Hematopoietic multipotent progenitor cell treated with erythropoietin and hydrocortisone succinate and interleukin-3 and kit ligand, for 15 days (in vitro differentiated cells): ENCODE measurements around the gene IMP3.

Experiments
- DNase-seq: peaks from one replicate; pipeline ENCODE4 v3.0.0-alpha.2; 2015; ENCODE audit warnings: low spot score

The IMP3 gene

GRCh38 chr15:75672646-75673425 is 32.8 kb upstream of the IMP3 start:
- DNase-seq = no peak

GRCh38 chr15:75671730-75672602 is 31.9 kb upstream of the IMP3 start:
- DNase-seq = no peak

- no peak for DNase-seq
Observed at GRCh38 chr15:75669879-75670212, 29.8 kb upstream of the IMP3 start.

DNA sequence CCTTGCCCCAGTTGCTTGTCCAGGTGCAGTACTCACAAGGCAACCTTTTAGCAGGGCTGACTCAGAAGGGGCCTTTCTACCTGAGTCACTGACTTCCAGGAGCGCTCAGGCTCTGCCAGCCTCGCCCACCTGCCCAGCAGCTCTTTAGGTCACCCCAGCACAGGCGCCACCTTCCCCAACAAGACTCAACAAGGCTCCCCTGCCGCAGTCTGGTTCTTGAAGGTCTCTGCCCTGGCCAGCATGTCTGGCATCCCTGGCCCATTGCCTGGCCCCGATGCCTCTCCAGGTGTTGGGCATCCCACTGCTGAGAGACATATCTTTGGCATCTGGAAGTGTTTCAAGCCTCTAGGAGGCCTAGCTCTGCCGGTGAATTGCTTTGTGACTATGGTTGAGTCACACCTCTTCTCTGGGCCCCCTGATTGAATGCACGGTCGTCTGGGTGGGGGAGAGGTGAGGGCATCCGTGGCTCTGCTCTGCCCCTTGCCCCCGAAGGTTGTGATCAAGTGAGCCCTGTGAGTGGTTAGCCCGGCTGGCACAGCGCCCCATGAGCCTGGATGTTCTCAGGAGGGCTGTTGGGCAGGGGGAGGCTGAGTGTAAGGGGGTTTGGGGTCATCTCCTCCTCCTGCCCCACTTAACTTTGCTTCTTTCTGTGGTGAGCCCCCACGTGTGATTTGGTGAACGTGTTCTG is 29.3 kb upstream of the IMP3 start:
- no peak for DNase-seq

DNA sequence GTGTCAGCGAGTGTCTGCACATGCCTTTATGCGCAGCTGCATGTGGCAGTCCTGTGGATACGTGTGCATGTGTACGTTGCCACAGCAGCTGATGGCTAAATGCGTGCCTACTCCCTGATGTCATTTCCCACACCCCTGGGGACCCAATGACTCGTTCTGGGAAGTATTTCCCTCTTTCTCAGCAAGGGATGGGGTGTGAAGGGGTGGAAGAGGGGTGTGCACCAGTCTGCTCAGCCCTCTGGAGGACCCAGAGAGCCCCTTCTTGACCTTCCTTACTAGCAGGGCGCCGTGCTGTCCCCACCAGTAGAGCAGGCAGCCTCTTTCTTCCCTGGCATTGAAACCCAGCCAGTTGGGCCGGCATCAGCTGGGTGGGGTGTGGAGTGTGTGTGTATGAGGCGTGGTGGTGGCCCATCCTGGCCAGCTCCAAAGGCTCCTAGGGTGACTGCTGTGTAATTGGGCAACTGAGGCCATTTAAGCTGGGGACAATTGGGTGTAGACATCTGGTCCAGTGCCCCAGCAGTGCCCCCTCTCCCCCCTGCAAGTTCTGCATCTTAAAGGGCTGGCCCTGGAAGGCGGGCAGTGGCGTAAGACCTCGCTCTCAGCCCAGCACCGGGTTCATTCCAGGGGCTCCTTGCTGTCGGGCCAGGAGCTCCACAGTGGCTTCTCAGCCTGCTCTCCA is 26.9 kb upstream of the IMP3 start:
- no peak for DNase-seq

GRCh38 chr15:75663931-75664421 is 24.0 kb upstream of the IMP3 start:
- DNase-seq = no peak

GRCh38 chr15:75662823-75663519 is 22.9 kb upstream of the IMP3 start:
- DNase-seq = no peak

DNA sequence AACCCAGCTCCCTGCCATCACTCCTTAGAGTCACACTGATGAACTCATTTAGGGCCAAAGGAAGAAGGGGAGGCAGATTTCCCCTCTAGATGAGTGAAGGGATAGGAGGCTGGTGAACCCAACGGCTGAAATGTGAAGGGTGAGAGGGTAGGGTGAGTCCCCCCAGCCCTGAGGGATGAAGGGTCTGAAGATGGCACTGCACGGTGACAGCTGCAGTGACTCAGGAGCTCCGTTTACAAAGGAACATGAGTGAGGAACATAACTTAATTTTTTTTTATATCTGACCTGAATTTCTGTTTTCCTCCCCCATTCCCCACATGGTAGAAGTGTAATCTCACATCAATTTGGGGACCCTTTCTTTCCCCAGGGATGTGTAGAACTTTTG is 21.7 kb upstream of the IMP3 start:
- DNase-seq = no peak

DNA sequence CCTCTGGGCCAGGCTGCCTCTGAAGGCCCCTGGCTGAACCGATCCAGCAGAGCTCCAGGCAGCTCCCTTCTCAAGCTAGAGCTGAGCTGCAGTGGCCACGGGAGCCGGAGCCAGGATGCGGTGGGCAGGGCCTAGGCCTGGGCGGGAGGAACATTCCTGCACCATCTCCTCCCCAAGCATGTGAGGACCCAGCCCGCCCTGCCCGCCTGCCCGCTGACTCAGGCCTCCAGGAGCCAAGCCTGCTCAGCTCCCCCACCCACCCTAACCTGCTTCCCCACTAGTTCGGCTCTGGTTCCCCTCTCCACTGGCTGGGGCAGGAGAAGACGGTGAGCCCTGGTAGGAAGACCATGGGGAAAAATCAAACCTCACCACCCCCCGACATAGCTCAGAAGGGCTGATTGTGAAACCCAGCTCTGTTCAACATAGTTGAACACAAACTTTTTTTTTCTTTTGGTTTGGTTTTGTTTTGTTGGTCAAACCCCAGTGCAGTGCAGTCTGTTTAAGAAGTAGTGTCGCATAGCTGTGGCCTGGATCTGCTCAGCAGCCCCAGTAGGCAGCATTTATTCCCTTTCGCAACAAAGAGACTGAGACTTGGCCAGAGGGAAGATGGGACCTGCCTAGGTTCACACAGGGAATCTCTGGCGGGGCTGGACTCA is 21.2 kb upstream of the IMP3 start:
- DNase-seq = no peak

- no peak for DNase-seq
Observed at GRCh38 chr15:75659928-75660645, 20.1 kb upstream of the IMP3 start.

DNA sequence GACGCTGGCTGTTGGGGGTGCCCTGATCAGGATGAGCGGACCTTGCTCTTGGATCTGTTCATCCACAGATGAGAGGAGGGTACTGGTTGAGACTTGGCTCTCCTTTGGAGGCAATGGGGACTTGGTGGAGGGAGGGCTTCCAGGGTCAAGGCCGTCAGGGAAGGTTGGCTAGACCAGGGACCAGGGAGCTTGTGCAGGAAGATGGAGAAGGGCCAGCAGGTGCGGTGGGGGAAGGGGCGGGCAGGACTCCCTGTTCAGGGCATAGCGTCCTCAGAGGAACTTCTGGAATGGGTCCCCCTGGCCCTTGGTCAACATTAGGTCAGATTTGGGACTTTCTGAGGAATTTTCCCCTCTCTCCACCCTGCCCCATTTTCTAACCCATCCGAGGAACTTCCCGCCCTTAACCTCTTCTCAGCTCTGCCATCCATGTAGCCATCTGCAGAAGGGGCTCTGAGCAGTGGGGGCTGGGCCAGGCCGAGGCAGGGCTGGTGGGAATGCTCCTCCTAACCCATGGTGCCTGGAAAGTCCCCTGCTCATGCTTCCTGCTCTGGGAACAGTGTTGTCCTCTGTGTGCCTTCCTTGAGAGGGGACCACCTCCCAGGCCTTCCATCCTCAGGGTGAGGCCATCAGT is 19.2 kb upstream of the IMP3 start:
- DNase-seq = no peak

DNA sequence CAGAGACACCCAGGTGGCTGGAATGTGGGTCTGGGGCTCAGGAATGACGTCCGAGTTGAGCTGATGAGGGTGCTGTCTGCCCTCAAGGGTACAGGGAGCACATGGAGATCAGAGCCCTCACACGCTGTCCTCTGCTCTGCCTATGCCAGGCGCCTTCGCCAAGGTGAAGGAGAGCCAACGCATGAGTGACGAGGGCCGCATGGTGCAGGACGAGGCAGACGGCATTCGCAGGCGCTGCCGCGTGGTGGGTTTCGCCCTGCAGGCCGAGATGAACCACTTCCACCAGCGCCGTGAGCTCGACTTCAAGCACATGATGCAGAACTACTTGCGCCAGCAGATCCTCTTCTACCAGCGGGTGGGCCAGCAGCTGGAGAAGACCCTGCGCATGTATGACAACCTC is 16.8 kb upstream of the IMP3 start:
- DNase-seq = no peak

DNA sequence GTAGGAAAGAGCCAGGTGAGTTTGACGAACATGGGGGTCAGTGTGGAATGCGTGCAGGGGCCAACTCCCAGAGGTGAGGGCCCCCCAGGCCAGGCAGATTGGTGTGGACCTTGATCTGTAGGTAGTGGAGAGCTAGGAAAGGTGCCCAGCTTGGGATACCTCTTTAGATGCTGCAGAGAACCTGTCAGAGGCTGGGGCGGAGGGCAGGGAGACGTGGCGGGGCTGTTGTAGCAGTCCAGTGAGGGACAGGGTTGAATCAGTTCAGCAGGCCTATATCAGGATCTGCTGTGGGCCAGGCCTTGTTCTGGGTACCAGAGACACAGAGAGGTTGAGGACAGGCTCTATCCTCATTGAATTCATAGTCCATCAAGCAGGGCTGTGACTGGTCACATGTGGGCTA is 16.3 kb upstream of the IMP3 start:
- no peak for DNase-seq

DNA sequence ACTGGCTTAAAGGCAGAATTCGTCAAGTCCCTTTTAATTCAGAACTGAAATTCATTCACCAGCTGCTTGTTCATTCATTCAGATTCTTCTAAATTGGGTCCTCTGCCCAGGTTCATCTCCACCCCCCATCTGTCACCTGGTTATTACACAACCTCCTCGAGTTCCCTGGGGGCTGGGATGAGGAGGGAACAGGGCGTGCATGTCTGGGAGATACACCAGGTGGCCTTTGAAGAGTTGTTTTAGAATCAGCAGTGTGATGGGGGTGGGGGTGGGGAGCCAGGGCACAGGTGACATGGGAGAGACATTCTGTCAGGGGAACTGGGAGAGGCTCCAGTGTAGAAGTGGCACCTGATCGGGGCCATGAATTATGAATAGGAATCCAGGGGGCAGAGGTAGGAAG is 15.9 kb upstream of the IMP3 start:
- DNase-seq = no peak

GRCh38 chr15:75654201-75654907 is 14.3 kb upstream of the IMP3 start:
- DNase-seq = no peak

GRCh38 chr15:75653347-75653913 is 13.4 kb upstream of the IMP3 start:
- no peak for DNase-seq

DNA sequence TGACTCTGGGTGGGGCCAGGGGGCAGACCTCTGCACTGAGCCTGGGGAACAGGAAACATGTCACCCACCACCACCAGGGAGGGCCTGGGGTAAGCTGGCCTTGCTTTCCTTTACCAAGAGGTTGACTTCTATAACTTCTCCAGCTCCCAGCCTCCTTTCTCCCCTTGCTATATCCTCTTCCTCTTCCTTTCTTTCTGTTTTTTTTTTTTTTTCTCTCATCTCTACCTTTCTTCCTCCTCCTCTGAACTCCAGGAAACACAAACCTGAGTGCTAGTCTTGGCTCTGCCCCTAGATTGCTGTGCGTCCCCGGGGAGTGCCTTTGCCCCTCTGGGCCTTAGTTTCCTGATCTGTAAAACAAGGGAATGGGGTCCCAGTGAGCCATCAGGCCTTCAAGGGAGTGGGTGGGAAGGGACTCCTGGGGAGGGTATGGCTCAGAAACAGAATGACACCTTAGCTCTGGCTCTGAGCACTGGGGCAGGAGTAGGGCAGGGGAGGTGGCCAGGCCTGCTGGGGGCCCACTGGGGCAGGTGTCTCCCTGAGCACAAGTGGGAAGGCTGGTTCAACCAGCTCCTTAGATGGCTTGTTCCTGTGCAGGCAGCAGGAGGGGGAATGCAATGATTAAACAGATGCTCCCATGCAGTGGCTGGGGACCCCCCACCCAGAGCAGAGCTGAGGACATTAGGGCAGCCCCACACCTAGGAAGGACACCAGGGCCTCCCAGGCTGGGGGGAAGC is 12.0 kb upstream of the IMP3 start:
- no peak for DNase-seq
